ENCODE data around the gene INTS11. TPM values are rescaled to one million over a fixed set of nuclear protein-coding genes. Genes with fewer than 3 reads are reported as not detected.

Gene INTS11
- total RNA-seq, 1 experiment from 2014 or later = 85.4 TPM

- DNase-seq (ENCODE audit: low read depth) = no peak
These were observed 11.8 kb downstream of the INTS11 start for GRCh38 chr1:1312450-1313314.

GRCh38 chr1:1311107-1312104, 13.1 kb downstream of the INTS11 start:
- no peak for DNase-seq (ENCODE audit: low read depth)

DNA sequence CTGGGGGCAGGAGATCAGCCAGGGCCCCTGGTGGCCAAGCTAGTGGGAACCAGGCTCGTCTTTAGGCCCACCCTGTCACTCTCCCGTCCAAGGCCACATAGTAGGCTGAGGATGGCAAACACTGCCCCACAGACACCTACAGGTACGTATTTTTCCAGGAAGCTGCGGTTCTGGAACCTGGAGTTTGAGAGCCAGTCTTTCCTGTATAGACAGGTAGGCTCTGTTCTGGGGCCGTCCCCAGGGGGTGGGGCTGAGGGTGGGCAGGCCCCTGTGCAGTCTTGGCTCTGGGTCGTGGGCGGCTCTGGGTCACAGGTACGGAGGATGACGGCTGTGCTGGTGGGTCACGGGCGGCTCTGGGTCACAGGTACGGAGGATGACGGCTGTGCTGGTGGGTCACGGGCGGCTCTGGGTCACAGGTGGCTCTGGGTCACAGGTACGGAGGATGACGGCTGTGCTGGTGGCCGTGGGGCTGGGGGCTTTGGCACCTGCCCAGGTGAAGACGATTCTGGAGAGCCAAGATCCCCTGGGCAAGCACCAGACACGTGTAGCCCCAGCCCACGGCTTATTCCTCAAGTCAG, 13.9 kb downstream of the INTS11 start:
- DNase-seq (ENCODE audit: low read depth) = no peak

- no peak for DNase-seq (ENCODE audit: low read depth)
These were observed 14.4 kb downstream of the INTS11 start for GRCh38 chr1:1310109-1310385.

- DNase-seq (ENCODE audit: low read depth) = no peak
These were observed 15.0 kb downstream of the INTS11 start for GRCh38 chr1:1309251-1310108.

DNA sequence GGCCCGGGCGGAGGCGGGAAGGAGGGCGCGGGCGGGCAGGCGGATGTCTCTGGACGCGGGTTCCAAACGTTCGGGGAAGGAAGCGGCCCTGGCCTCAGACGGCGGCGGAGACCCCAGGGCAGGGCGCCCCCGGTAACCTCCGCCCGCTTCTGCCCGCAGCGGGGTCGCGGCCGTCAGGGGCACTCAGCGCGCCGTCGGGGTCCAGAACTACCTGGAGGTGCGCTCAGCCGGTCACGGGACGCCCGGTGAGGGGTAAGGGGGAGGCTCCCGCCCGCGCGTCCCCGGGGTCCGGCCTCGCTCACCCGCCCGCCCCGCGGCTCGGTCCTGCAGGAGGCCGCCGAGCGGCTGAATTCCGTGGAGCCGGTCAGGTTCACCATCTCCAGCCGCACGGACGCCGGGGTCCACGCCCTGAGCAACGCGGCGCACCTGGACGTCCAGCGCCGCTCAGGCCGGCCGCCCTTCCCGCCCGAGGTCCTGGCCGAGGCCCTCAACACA, 15.7 kb downstream of the INTS11 start:
- DNase-seq (ENCODE audit: low read depth) = no peak

DNA sequence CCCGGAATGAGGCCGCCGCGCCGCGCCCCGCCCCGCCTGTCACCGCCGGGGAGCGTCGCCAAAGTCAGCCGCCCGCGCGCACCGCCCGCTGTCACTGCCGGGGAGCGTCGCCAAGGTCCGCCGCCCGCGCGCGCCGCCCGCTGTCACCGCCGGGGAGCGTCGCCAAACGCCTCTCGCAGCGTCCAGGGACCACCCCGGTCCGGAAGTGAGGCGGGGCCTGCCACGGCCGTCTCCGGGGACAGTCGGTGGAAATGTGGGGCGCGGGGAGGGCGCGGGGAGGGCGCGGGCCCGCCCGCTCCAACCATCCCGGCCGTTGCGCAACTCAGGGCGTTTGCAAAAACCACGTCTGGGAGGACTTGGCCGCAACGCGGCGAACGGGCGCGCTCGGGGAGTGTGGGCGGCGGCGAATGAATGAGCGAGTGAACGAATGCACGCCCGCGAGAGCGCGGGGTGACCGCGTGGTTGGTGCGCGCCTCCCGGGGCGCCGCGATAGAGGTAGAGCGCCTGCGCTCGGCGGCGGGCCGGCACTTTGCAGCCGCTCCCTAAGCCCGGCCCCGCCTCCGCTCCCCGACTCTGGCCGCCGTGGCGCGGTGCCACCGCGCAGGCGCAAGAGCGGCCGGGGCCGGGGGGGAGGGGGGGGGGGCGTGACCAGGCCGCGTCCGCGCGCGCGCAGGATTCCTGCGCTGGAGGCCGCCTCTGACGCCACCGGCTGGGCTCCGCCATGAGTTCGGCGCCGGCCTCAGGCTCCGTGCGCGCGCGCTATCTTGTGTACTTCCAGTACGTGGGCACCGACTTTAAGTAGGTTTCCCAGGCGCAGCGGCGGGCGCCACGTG, 16.3 kb downstream of the INTS11 start, which contains the start of the genes ACAP3 and PUSL1:
Gene ACAP3, minus strand, starts transcription at position 8 of the 833 bp plus-strand sequence. CDS start 115 bp downstream, outside the sequence.
Gene PUSL1, plus strand, starts transcription at position 675 of the 833 bp plus-strand sequence. Its CDS starts 47 bp downstream, at position 722.
- peak; percentile 90 for DNase-seq (ENCODE audit: low read depth)

- no peak for DNase-seq (ENCODE audit: low read depth)
These were observed 17.1 kb downstream of the INTS11 start for GRCh38 chr1:1307261-1307922.

DNA sequence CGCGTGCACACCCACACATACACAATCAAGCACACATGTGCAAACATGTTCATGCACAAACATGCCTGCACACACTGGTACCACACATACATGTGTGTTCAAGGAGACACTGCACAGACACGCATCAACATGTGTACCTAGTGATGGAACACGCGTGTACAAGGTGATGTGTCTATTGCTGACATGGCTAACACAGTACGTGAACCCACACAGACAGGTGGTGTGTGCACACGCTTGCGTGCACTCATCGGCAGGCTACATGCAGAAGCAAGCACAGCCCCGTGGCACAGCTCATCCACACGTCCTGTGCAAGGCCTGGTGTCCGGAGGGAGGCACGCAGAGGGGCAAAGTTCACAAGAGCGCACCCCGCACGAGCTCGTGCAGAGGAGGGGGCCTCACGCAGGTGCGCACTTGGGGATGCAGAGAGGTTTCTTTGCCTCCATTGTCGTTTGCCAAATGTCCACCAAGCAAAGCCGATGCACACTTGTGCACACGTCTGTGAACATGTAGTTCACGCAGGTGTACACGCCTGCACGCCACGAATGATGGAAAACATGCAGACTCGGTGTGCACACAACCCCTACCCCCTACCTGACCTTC, 17.7 kb downstream of the INTS11 start:
- no peak for DNase-seq (ENCODE audit: low read depth)

DNA sequence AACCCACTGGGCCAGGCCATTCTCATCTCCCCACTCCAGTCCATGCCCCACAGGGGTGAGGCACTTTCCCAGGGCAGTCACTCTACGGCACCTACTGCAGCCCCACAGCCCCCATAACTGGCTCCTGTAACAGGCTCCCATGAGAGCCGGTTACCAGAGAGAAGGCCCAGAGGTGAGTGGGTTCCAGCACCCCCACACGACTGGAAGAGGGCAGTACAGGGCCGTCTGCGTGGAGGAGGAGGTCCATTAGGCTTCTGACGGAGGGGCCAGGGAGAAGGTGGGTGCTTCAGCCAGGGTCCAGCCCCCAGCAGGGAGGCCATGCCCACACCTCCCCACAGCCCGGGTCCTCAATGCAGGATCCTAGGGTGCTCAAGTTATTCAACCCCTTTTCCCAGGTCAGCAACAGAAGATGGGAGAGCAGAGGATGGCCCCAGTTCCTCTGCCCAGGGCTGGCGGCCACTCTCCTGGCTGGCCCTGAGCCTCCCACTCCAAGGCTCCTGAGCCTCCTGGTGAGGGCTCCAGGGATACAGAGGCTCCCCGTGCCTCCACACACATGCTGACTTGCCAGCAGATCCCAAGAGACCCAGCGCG, 18.3 kb downstream of the INTS11 start:
- DNase-seq (ENCODE audit: low read depth) = peak; percentile 37

DNA sequence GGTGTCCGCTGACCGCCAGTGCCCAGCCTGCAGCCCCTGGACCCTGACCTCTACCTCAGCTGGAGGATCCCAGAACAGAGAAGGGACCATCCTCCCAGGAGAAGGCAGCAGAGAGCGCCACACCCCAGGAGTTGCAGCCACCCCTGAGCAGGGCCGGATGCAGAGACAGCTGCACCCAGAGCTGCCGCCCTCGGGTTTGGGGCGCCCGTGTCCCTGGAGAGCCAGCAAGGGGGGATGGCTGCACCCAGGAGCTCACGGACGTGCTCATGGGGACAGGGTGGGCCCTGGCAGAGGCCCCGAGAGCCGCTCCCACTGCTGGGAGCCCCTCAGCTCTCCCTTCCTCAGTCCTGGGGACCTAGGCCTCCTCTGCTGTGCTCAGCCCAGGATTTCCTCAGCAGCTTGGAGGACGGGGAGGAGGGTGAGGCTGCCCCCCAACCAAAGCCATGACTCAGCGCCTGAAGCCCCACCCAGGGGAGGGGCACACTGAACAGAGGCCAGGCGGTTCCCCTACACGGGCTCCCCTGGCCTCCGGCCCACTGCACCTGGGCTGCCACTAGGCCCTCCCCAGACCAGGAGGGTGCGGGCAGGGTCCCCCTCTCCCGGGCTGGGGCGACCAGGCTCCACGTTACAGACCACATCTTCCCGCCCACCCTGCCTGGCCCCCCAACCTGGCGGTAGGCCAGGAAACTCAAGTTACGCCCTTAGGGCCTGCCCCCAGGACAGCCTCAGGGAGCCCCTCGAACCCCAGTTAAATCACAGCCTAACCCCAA, 19.0 kb downstream of the INTS11 start:
- peak; percentile 80 for DNase-seq (ENCODE audit: low read depth)

DNA sequence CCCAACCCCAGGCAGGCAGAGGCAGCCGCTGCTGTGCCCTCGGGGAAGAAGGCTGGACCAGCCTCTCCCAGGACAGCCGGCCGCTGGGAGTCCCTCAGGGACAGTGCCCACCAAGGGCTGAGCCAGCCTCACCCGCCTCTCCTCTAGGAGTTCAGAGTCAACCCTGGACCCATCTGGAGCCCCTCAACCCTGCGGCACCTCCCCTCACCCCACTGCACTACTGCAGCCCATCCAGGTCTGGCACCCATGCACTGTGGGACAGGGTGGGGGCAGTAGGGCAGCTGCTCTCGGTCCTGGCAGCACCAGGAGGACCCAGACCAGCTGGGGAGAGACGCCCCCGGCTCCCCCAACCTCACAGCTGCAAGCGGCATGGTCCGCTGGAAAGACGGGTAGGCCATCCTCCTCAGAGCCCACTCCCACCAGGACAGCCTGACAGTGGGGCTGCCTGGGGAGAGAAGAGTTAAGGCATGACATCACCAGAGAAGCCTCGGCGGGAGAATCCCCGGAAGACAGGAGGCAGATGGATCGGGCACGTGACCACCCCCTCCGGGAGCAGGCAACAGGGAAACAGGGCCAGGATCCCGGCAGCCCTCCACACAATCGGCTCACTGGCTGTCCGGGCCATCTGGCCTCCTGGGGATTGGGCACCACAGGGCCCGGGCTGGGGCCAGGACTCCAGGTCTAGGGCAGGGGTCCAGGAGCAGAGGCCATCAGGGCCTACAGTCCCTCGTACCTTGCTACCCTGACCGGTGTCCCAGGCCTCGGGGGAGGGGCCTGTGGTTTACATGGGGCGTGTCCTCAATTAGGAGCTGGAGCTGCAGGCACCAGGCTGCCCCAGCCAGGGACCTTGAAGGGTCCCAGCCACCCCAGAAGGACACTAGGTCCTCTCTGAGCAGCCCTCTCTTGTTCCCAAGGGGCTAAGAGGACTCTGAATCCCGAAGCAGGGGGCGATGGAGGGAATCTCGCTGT, 19.8 kb downstream of the INTS11 start:
- DNase-seq (ENCODE audit: low read depth) = peak; percentile 77

DNA sequence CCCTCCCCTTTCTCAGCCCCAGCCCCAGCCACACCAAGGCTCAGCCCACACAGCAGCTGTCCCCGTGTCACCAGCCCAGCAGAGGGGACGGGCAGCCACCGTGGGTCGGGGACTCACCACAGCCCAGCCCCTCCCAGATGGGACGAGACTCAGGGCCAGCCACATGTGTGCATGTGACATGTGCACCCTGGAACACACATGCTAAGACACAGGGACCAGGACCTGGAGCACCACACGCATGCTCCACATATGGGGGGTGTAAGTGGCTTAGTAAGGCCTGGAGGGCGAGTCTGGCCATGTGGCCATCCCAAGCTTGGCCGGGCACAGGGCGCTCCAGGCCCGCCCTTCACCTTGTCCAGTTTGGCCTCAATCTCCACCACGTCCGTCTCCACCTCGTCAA, 20.7 kb downstream of the INTS11 start:
- no peak for DNase-seq (ENCODE audit: low read depth)

- no peak for DNase-seq (ENCODE audit: low read depth)
These were observed 21.4 kb downstream of the INTS11 start for GRCh38 chr1:1302951-1303509.

DNA sequence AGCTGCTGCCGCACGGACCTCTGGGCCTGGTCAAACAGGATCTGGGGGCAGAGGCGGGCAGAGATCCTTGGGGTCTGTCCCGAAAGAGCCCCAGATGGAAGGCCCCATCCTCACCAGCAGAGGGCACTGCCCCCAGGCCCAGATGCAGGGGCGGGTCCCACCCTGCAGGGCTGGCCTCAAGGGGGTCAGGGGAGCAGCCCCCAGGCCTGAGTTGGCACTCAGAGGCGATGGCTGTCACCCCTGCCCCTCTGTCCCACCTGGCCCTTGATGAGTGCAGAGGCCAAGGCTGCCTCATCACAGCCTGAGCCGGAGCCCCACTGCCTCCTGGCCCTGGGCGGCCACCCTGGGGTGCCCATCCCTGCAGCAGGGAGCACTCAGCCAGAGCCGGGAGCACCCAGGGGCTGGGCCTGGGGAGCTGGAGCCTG, 22.4 kb downstream of the INTS11 start:
- no peak for DNase-seq (ENCODE audit: low read depth)

- no peak for DNase-seq (ENCODE audit: low read depth)
These were observed 24.1 kb downstream of the INTS11 start for GRCh38 chr1:1300352-1300739.
